SU-DHL-6 (cell line): ENCODE data around the gene HOXA6.

ENCODE experiments used
- H2AFZ ChIP-seq: fragments of 200-600 bp; sonication (generic); 2 replicates; pipeline ENCODE4 v1.6.1; 2014; ENCODE audit warnings: low read depth, mild to moderate bottlenecking, moderate library complexity, mixed read lengths, antibody characterized with exemption, low read length; ENCODE audit not compliant: severe bottlenecking
- H3F3A ChIP-seq: fragments of 200-600 bp; shearing (Covaris generic); 2 replicates; pipeline ENCODE4 v1.6.0; 2016; ENCODE audit warnings: antibody characterized with exemption, mild to moderate bottlenecking; ENCODE audit not compliant: insufficient read depth
- H3K27ac ChIP-seq: fragments of 200-600 bp; sonication (generic); 2 replicates; pipeline ENCODE4 v1.5.1; 2016; ENCODE audit warnings: low read depth, mild to moderate bottlenecking, low read length, moderate library complexity, mixed read lengths
- H3K27me3 ChIP-seq: fragments of 200-600 bp; sonication (generic), shearing (Covaris generic); 2 replicates; pipeline ENCODE4 v1.6.0; 2014; ENCODE audit warnings: mild to moderate bottlenecking, low read length
- H3K36me3 ChIP-seq: fragments of 200-600 bp; sonication (generic); 2 replicates; pipeline ENCODE4 v1.6.1; 2014; ENCODE audit warnings: mild to moderate bottlenecking, low read length, mixed read lengths
- H3K4me2 ChIP-seq: fragments of 300-600, 200-600 bp; shearing (Covaris generic), sonication (generic); 2 replicates; pipeline ENCODE4 v1.6.0; 2014; ENCODE audit warnings: low read length, low read depth, mild to moderate bottlenecking; ENCODE audit not compliant: poor library complexity, severe bottlenecking
- H3K4me3 ChIP-seq: fragments of 200-600 bp; sonication (generic); 2 replicates; pipeline ENCODE4 v1.5.1; 2014; ENCODE audit warnings: antibody characterized with exemption, low read length, mild to moderate bottlenecking, mixed read lengths; ENCODE audit not compliant: insufficient read depth, poor library complexity, severe bottlenecking
- H3K79me2 ChIP-seq: fragments of 200-600 bp; sonication (generic); 2 replicates; pipeline ENCODE4 v1.6.1; 2014; ENCODE audit warnings: mild to moderate bottlenecking, low read length, moderate library complexity; ENCODE audit not compliant: insufficient read depth
- H3K9ac ChIP-seq: fragments of 200-600 bp; sonication (generic); 2 replicates; pipeline ENCODE4 v1.7.0; 2014; ENCODE audit warnings: mild to moderate bottlenecking, low read length
- H3K9me2 ChIP-seq: fragments of 200-600 bp; sonication (generic); replicated peaks from 2 replicates; pipeline ENCODE4 v1.6.1; 2014; ENCODE audit warnings: low read length; ENCODE audit not compliant: insufficient read depth
- H3K9me3 ChIP-seq: fragments of 200-600 bp; sonication (generic); 2 replicates; pipeline ENCODE4 v1.6.1; 2014; ENCODE audit warnings: low read length, mixed read lengths; ENCODE audit not compliant: insufficient read depth
- H4K20me1 ChIP-seq: fragments of 200-600 bp; sonication (generic); 2 replicates; pipeline ENCODE4 v1.6.1; 2014; ENCODE audit warnings: low read depth, mild to moderate bottlenecking, antibody characterized with exemption, low read length, moderate library complexity, mixed read lengths
- EZH2phosphoT487 ChIP-seq: fragments of 200-600 bp; sonication (generic), shearing (Covaris generic); conservative IDR thresholded peaks from 2 replicates; pipeline ENCODE4 v1.6.1; 2018; ENCODE audit warnings: mild to moderate bottlenecking, antibody characterized with exemption, low read length, moderate library complexity, mixed read lengths
- TF ChIP-seq, protein P1 (sequence below): fragments of 200-600 bp; sonication (generic); IDR thresholded peaks from one replicate; pipeline ENCODE4 v1.5.1; 2017; ENCODE audit warnings: antibody characterized with exemption, mild to moderate bottlenecking, low read length, moderate library complexity; ENCODE audit not compliant: insufficient read depth, poor library complexity, severe bottlenecking

HOXA6 gene

DNA sequence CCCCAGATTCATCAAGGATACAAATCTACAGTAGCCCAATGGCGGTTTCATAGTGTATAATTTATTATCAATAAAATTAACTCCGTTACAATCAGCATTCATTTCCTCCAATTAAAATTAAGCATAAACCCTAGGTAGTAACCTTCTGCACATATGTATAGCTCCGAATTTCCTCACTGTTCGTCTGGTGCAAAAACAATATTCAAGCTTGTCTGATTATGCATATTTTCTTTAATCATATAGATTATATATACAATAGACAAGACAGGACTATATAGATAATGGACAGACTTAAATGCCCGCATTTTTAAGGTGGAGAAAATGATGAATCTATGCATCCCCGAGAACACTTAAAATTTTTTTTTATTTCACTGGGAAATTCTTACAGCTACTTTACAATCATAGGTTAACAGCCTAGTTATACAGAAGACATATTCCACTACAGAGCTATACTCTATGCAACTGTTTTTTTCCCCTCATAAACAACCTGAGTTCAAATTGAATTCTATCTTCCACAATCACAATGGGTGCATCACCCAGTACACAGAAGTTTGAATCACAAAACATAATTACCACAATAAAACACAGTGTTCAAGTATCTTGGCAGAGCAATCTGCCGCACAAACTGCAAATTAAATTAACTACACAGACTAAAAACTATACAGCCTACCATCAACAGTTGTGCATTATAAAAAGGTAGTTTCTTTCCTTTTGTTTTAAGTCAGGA lies 15.2 kb upstream of the HOXA6 start:
- Histone ChIP-seq H4K20me1 (no peaks in the 10 kb centered on the region), H3K27me3 (no peaks in the 10 kb centered on the region), H3K9me2 (no peaks in the 10 kb centered on the region), H3K4me2 (no peak overlapping the region), H3K27ac (no peak overlapping the region), H3K36me3 (no peaks in the 10 kb centered on the region), H3K9me3 (no peaks in the 10 kb centered on the region), H3K79me2 (no peaks in the 10 kb centered on the region), H3K9ac (no peak overlapping the region), H3K4me3 (no peak overlapping the region), H2AFZ (no peak overlapping the region), H3F3A (peaks cover 15% of the 10 kb centered on the region)
- TF ChIP-seq EZH2phosphoT487: no peak
- TF ChIP-seq, protein P1, sequence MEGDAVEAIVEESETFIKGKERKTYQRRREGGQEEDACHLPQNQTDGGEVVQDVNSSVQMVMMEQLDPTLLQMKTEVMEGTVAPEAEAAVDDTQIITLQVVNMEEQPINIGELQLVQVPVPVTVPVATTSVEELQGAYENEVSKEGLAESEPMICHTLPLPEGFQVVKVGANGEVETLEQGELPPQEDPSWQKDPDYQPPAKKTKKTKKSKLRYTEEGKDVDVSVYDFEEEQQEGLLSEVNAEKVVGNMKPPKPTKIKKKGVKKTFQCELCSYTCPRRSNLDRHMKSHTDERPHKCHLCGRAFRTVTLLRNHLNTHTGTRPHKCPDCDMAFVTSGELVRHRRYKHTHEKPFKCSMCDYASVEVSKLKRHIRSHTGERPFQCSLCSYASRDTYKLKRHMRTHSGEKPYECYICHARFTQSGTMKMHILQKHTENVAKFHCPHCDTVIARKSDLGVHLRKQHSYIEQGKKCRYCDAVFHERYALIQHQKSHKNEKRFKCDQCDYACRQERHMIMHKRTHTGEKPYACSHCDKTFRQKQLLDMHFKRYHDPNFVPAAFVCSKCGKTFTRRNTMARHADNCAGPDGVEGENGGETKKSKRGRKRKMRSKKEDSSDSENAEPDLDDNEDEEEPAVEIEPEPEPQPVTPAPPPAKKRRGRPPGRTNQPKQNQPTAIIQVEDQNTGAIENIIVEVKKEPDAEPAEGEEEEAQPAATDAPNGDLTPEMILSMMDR: no peak

DNA sequence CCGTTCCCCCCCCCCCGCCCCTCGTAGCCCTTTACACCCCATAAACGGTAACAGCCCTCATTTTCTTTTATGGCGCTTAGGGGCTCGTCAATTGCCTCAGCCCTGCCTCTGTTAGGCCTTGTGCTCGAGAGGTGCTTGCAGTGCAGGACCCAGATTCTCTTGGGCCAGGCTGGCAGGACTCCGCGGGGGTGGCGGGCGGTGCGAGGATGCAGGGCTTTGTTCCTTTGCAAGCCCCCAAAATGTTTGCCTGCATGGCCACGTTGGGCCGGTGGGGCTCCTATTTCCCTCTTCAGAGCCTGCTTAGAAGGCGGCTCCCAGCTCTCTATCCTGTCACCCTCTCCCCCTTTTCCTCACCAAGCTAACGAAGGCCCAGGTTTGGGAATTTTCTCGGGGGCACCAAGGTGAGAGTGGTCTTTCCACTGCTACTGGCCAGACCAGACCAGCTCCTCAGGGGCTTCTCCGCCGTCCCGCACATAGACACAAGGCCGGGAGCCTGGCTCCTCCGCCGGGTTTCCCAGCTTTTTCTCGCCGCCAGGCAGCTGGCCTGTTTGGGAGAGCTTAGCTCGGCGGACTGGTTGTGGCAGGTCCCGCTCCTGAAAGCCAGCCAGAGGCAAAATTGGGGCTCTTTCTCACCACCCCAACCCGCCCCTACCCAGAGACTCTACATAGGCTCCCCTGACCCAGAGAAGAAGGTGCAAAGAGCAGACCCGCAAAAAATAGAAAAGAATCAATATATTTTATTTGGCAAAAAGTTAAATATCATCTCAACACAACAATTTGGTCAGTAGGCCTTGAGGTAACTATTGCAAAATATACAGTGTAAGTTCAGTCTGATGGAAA lies 14.4 kb upstream of the HOXA6 start:
- H3K79me2 ChIP-seq: no peaks in the 10 kb centered on the region
- no peaks in the 10 kb centered on the region for H3K9me3 ChIP-seq
- no peak overlapping the region for H3K27ac ChIP-seq
- no peaks in the 10 kb centered on the region for H3K27me3 ChIP-seq
- H4K20me1 ChIP-seq: no peaks in the 10 kb centered on the region
- no peaks in the 10 kb centered on the region for H3K9me2 ChIP-seq
- H3K36me3 ChIP-seq: no peaks in the 10 kb centered on the region
- peaks cover 19% of the 10 kb centered on the region for H3F3A ChIP-seq
- TF ChIP-seq, protein P1: no peak
- no peak for TF ChIP-seq EZH2phosphoT487
- no peak overlapping the region for H3K9ac ChIP-seq
- H3K4me3 ChIP-seq: no peak overlapping the region
- H3K4me2 ChIP-seq: no peak overlapping the region
- H2AFZ ChIP-seq: no peak overlapping the region

DNA sequence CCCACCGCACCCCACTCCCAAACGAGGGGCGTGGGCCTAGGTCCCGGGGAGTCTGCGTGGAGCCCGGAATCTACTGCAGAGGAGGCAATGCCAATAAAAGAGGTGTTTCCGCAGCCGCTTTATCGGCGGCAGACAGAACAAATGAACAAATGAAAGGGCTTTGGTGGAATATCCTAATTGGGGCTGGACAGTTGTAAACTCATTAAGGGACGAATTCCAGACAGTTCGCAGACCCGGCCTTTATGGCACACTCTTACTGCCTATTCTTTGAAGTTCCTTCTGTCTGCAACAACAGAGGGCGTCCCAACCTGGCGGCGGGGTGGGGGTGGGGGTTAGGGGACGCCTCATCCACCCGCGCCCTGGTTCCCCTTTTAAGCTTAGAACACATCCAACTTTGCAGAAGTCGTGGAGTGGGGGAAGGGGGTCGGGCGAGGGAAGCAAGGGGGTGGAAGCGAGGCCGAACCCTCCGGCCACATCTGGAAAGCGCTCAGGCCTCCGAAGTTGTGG lies 13.7 kb upstream of the HOXA6 start:
- Histone ChIP-seq H4K20me1 (no peaks in the 10 kb centered on the region), H3K9me3 (no peaks in the 10 kb centered on the region), H3K79me2 (no peaks in the 10 kb centered on the region), H3K9ac (peak overlapping the region; percentile 68), H3K36me3 (no peaks in the 10 kb centered on the region), H2AFZ (peak overlapping the region; percentile 100), H3F3A (peaks cover 19% of the 10 kb centered on the region), H3K9me2 (no peaks in the 10 kb centered on the region), H3K27ac (no peak overlapping the region), H3K27me3 (no peaks in the 10 kb centered on the region), H3K4me2 (peak overlapping the region; percentile 75), H3K4me3 (peak overlapping the region; percentile 56)
- no peak for TF ChIP-seq EZH2phosphoT487
- TF ChIP-seq, protein P1: no peak
